ENCODE data around the gene RASL10B.

RASL10B gene

DNA sequence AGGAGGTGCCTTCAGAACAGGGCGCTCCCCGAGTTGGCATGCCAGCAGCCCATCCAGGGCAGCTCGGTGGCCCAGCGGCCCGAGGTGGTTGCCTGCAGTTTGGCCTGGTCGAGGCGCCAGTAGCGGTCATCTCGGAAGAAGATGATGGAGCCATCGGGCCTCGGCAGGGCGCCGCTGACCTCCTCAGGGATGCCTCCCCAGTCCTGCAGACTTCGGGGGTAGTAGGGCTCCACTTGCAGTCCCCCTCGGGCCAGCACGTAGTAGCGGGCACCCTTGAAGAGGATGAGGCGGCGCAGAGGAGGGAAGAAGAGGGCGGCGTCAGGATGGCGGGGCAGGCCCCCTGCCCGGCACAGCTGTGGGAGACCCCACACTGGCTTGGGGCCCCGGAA lies 35.0 kb downstream of the RASL10B start:
- no peak for DNase-seq

DNA sequence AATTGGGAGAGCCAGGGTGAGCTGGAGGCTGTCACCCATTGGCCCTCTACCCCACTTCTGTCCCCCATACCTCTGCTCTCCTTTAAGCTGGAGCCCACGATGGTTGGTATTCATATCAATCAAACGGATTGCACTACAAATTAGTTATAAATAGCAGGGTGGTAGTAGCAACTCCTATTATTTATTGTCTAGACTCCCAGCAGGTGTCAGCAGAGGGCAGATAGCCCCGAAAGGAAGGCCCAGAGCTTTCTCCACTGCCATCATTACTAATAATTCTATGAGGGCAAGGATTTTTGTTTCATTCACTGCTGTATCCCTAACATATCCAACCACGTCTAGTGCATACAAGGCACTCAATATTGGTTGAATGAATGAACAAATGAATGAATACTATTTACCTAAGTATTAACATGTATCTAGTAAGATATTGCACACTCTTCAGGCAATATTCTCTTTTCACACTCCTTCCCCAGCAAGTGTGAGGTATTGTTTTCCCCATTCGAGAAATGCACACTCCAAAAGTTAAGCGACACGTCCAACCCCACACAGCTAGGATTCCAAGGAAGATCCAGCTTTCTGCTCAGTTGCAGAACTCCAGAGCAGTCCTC lies 35.6 kb downstream of the RASL10B start:
- DNase-seq: peak; percentile 19

- DNase-seq: no peak
These were observed 37.4 kb downstream of the RASL10B start for GRCh38 chr17:35768797-35769196.

DNA sequence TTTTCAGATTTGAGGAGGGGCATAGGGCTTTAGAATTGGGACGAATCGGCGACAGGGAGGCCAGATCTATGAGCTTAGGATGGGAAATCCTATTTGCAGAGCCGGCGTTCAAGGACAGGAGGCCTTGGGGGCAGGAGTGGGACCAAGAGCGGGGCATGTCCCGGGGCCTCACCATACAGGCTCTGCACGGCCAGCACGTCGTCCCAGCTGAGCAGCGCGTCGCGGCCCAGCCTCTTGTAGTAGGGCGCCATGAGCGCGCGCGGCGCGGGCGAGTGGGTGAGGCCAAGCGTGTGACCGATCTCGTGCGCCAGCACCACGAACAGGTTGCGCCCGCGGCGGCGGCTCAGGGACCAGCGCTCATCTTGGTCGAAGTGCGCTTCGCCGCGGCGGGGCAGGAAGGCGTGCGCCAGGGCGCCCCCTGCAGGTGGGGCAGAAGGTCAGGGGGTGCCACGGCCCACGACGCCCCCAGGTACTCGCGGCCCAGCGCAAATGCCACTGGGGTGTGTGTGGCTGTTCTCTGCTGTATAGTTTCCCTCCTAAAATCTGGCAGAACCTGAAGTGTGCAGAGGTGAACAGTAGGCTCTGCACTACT lies 38.6 kb downstream of the RASL10B start:
- no peak for DNase-seq

- DNase-seq: no peak
These were observed 41.7 kb downstream of the RASL10B start for GRCh38 chr17:35773129-35773528.

DNA sequence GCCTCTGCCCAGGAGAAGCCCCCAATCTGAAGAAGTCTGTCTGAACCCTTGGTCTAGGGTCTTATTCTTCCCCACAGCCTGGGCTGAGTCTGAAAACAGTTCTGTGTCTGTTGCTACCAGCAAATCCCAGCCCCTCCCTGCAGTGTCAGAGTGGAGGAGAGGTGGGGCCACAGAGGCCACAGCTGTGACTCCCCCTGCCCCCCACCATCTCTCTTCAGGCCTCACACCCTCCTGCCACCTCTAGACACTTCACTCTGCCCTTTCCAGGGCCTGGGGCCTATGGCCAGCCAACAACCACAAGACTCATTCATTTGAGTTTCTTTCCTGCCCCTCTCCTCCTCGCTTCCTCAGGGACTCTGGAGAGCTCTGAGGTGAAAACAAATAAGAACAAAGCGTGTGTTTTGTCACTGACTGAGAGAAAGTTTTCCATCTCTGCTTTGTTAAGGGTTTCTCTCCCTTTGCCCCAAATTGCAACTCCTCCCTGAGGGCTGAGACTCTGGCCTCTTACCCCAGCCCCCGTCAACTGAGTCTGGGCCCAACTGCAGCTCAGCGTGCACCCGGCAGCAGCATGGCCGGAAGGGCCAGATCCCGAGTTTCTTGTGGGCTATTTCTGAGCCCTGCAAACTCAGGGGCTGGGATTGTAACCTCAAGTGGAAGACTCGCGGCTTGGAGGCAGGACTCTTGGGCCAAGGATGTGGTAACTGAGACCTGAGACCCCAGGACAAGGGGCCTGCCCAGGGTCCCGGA lies 42.4 kb downstream of the RASL10B start:
- DNase-seq: no peak

DNA sequence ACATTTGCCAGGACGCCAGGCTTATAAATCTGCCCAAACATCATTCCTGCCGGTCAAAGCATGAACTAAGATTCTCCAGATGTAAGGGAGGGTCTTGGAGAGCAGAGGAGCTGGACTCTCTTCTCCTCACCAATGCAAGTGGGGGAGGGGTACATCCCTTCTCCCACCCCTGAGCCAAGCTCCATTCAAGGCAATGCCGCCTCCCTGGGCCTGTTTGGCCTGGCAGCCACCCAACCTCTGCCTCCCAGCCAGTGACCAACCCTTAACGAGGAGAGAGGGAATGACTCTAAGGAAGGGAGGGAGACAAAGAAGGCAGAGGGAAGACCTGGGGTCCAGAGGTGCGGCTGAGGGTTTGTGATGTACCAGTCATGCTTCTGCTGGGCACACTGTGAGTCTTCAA lies 43.1 kb downstream of the RASL10B start:
- DNase-seq: no peak

GRCh38 chr17:35775039-35775438 lies 43.6 kb downstream of the RASL10B start:
- DNase-seq: no peak

- DNase-seq: no peak
These were observed 44.1 kb downstream of the RASL10B start for GRCh38 chr17:35775583-35775982.

DNA sequence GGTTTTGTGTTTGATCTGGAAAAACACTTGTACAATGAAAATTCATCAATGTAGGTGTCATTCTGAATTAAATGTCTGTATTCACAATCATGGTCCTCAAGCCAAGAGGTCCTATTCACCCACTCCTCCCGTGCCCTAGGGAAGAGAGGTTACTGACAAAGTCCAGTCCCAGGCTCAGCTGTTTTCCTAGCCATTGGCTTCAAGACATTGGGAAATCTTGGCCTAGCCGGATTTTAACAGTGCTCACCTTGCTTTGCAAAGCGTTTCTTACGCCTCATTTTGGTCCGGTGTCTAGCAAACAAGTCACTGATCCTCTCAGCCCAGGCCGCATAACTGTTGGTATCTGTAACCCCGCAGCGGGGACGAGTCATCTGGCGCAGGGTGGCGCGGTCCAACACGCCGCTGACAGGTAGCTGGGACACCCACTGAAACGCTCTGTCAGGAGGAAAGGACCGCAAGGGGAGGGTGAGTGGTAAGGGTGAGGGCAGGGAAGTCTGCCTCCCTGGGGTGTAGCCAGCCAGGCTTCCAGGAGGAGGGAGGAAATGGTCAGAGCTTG lies 47.3 kb downstream of the RASL10B start:
- no peak for DNase-seq

- no peak for DNase-seq
These were observed 49.5 kb downstream of the RASL10B start for GRCh38 chr17:35780950-35781349.

DNA sequence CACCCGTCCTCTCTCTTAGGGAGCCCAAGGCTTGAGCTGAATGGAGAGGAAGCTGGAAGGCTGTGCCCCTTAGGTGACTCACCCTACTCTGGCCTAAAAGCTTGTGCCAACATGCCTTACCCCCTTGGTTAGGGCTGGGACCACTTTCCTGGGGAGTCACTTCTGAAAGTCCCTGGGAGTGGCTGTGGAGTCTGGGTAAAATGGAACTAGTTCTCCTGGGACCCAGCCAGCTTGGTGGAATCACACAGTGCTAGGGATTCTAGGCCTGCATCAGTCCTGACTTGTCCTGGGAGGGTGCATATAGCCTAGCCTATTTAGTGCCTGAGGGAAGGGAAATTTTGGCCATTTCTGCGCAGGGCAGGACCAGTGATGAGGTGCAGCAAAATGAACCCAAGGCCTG lies 53.5 kb downstream of the RASL10B start:
- no peak for DNase-seq

DNA sequence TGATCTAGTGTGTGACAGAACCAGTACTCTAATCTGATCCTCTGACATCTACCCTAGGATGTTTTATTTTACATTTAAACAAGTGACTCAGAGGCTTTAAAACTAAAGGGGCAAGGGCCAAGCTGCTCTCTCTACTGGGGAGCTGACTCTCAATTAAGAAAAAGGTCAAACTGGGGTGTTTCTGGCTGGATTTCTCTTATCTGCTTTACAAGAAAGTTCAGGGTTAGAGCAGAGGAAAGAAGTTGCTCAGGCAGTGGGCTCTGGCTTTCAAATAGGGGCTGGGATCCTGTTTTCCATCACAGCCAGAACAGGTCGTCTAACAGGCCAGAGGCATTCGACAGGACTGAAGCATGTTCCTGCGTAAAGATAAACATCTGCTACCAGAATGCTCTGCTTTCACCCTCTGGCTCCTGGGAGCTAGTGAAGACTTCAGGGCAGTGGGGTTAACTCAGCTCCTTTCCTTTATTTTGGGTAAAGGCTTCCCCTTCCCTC lies 55.5 kb downstream of the RASL10B start:
- DNase-seq: no peak

- DNase-seq: no peak
These were observed 57.3 kb downstream of the RASL10B start for GRCh38 chr17:35788477-35789368.

DNA sequence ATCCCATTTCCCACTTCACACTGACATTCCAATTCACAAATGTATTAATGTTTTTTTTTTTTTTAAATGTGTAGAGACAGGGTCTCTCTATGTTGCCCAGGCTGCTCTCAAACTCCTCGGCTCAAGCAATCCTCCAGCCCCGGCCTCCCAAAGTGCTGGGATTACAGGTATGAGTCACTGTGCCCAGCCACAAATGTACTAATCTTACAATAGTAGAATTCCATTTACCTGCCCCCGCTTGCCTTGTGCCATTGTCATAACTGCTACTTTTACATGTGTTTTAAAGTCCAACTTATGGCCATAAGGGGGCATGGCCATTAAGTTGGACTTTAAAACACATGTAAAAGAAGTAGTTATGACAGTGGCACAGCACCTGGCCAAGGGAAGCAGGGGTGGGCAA lies 59.4 kb downstream of the RASL10B start:
- DNase-seq: no peak

DNA sequence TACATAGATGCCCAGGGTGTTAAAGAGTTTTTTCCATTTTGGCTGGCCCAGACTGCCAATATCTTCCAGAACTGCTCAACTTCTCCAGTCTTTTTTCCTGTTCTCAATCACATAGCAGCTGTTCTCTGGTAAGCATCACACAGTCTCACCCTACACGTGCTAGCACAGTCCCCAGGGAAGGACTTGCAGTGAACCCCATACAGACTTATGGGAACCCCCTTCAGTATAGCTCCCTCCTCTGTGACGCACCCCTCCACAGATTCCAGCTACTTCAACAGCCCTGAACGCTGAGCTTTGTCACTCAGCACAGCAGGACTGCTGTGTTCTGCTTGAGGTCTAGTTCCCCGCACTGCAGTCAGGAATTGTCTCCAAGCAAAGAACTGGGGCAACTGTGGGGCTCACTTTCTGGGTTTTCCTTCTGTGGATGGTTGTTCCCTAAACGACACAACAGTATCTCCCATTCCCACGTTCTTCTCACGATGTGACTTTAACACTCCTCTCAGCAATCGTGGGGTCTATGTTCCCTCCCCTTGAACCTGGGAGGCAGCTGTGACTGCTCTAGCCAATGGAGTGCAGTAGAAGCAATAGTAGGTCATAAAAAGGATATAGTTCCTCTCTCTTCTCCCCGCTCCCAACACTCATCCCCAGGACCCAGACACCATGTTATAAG lies 60.4 kb downstream of the RASL10B start:
- DNase-seq: no peak

Measured in activated T-cell treated with anti-CD3 and anti-CD28 coated beads for 4 hours (primary cell).